Transverse colon (tissue), 3 donors: ENCODE results near the gene OR52W1.

ENCODE experiments used
- POLR2A ChIP-seq: fragments of 450-650 bp; IDR thresholded peaks from one replicate; pipeline ENCODE4 v1.6.1; 2016; ENCODE audit warnings: antibody characterized with exemption, mild to moderate bottlenecking, moderate library complexity
- TF ChIP-seq, protein P1 (sequence below), 5 experiments: fragments of 200-600 bp in 3 of 5; fragments of 450-650 bp in 2 of 5; sonication (generic) in 3 of 5; IDR thresholded peaks; 1 replicate in 2 of 5; 2 replicates in 3 of 5; pipeline ENCODE4 v1.5.1; 2016 to 2017; ENCODE audit warnings: antibody characterized with exemption in 5 of 5, inconsistent platforms in 3 of 5, mild to moderate bottlenecking in 2 of 5, moderate library complexity in 1 of 5

- TF ChIP-seq, protein P1, sequence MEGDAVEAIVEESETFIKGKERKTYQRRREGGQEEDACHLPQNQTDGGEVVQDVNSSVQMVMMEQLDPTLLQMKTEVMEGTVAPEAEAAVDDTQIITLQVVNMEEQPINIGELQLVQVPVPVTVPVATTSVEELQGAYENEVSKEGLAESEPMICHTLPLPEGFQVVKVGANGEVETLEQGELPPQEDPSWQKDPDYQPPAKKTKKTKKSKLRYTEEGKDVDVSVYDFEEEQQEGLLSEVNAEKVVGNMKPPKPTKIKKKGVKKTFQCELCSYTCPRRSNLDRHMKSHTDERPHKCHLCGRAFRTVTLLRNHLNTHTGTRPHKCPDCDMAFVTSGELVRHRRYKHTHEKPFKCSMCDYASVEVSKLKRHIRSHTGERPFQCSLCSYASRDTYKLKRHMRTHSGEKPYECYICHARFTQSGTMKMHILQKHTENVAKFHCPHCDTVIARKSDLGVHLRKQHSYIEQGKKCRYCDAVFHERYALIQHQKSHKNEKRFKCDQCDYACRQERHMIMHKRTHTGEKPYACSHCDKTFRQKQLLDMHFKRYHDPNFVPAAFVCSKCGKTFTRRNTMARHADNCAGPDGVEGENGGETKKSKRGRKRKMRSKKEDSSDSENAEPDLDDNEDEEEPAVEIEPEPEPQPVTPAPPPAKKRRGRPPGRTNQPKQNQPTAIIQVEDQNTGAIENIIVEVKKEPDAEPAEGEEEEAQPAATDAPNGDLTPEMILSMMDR (IDR thresholded peaks at IDR 0.05), result no peak
- TF ChIP-seq POLR2A, result no peak
Observed at GRCh38 chr11:6201481-6201880, 2.5 kb downstream of the OR52W1 start.
